Breast epithelium (tissue), 3 donors: ENCODE measurements around the gene PRKAG1.

Experiments used
- POLR2A ChIP-seq: fragments of 450-650 bp; IDR thresholded peaks from one replicate; pipeline ENCODE4 v1.6.1; 2016; ENCODE audit warnings: antibody characterized with exemption, mild to moderate bottlenecking, moderate library complexity
- POLR2AphosphoS5 ChIP-seq, 3 donors: sonication (generic); formaldehyde crosslinking; IDR thresholded peaks; one replicate each; pipeline ENCODE4 v1.6.1; 2017; ENCODE audit warnings: antibody characterized with exemption in 3 of 3
- TF ChIP-seq, protein P1 (sequence below), 3 donors: fragments of 450-650 bp; IDR thresholded peaks; one replicate each; pipeline ENCODE4 v1.5.1; 2016 to 2017; ENCODE audit warnings: antibody characterized with exemption in 3 of 3, mild to moderate bottlenecking in 3 of 3, moderate library complexity in 3 of 3

DNA sequence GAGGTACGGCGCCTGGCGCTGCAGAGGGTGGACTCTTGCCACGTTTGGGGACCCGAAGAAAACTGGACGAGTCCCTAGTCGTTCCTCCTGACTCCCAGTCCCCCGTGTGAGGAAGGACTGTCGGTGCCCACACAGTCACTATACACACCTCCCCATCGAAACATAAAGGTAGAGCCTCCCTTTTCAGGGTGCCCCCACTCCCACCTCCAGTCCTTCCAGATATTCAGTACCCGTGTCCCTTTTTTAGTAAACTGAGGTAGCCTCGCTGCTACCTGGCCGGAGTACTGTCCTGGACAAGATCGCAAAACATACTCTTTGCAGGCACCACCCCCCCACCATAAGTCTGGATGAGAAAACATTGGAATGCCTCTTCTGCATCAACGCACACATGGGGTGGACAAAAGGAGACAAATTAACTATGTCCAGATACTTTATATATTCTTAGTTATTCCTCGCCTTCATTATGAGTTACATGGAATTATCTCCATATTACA is 42.6 kb upstream of the PRKAG1 start:
- TF ChIP-seq POLR2AphosphoS5 (IDR thresholded peaks at IDR 0.05) (no peak), POLR2A (no peak)
- TF ChIP-seq, protein P1, sequence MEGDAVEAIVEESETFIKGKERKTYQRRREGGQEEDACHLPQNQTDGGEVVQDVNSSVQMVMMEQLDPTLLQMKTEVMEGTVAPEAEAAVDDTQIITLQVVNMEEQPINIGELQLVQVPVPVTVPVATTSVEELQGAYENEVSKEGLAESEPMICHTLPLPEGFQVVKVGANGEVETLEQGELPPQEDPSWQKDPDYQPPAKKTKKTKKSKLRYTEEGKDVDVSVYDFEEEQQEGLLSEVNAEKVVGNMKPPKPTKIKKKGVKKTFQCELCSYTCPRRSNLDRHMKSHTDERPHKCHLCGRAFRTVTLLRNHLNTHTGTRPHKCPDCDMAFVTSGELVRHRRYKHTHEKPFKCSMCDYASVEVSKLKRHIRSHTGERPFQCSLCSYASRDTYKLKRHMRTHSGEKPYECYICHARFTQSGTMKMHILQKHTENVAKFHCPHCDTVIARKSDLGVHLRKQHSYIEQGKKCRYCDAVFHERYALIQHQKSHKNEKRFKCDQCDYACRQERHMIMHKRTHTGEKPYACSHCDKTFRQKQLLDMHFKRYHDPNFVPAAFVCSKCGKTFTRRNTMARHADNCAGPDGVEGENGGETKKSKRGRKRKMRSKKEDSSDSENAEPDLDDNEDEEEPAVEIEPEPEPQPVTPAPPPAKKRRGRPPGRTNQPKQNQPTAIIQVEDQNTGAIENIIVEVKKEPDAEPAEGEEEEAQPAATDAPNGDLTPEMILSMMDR (IDR thresholded peaks at IDR 0.05) = no peak
